Retina (tissue), 1 donor: ENCODE measurements around the gene NIBAN1.
"Not testable (repeated sequence)": the region's sequence is repeated elsewhere in the genome, so short reads cannot be mapped to it uniquely, and the experiment has no call there.

Experiments used
- DNase-seq: peaks from one replicate; pipeline ENCODE4 v3.0.0-alpha.2; 2016

Gene NIBAN1, protein sequence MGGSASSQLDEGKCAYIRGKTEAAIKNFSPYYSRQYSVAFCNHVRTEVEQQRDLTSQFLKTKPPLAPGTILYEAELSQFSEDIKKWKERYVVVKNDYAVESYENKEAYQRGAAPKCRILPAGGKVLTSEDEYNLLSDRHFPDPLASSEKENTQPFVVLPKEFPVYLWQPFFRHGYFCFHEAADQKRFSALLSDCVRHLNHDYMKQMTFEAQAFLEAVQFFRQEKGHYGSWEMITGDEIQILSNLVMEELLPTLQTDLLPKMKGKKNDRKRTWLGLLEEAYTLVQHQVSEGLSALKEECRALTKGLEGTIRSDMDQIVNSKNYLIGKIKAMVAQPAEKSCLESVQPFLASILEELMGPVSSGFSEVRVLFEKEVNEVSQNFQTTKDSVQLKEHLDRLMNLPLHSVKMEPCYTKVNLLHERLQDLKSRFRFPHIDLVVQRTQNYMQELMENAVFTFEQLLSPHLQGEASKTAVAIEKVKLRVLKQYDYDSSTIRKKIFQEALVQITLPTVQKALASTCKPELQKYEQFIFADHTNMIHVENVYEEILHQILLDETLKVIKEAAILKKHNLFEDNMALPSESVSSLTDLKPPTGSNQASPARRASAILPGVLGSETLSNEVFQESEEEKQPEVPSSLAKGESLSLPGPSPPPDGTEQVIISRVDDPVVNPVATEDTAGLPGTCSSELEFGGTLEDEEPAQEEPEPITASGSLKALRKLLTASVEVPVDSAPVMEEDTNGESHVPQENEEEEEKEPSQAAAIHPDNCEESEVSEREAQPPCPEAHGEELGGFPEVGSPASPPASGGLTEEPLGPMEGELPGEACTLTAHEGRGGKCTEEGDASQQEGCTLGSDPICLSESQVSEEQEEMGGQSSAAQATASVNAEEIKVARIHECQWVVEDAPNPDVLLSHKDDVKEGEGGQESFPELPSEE

DNA sequence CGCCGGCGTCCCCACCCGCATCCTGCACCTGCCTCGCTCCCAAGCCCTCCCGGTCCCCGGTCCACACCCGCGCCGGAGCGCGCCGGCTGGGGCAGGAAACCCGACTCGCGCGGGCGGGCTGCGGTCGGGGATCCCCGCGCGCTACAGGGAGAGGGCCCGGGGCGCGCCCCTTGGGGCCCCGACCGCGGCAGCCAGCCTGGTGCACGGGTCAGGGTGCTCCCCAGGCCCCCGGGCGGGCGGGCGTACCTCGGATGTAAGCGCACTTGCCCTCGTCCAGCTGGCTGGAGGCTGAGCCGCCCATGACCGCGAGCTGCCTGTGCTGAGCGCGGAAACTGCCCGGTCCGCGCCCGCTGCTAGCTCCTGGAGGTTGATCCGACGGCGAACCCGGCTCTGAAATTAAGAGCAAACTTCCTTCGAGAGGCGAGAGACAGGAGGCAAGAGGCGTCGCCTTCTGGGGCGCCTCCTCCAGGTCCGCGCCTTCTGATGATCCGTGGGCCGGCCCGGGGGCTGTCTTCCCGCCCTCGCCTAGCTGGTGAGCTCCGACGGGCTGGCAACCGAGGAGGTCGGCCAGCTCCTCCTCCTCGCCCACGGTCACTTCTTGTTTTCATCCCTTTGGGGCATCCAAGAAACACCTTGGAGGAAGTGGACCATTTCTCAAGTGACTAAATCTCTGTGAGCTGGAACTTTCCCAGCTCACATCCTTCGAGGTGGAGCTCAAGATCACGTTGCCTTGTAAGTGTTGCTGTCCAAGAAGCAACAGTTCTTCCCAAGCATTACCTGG lies at the start of gene NIBAN1:
NIBAN1 (minus strand) TSS at position 453 of the 781 bp plus-strand sequence; CDS start at position 301, 152 bp downstream.
- DNase-seq, result peak; percentile 71

DNA sequence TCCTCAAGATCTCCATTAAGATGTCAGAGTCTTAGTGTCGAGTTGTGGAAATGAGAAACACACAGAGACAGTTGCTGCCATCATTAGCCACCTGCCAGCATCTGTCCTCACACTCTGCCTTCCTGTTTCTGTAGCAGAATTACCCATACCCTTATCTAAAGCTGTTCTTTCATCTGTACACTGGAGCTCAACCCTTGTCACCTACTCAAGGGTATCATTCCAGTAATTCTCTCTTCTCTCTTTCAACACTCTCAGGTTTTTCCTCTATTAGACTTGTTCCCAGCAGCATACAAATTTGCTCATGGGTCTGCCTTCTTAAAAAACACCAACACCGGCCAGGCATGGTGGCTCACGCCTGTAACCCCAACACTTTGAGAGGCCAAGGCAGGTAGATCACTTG lies 43.7 kb upstream of the NIBAN1 start:
- no peak for DNase-seq

DNA sequence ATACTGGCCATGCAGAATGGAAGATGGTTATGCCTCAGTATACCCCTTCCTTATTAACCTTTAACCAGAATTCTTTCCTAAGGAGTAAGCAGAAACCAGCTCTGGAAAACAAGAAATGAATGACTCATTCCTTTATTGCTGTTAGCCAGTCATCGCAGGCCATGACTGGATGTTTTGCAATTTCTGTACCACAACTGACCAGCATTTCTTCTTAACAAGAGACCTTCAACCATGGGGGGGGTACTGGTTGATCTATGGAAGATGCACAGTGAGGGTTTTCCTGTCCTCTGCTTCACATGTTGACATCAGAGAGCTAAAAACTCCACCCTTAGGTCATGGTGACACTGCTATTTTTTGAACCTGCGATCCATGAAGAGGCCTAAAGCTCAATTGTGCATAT lies 43.0 kb upstream of the NIBAN1 start:
- no peak for DNase-seq

- DNase-seq, result no peak
These were observed 42.6 kb upstream of the NIBAN1 start for GRCh38 chr1:185016880-185017279.

- no peak for DNase-seq
These were observed 41.3 kb upstream of the NIBAN1 start for GRCh38 chr1:185015631-185016030.

DNA sequence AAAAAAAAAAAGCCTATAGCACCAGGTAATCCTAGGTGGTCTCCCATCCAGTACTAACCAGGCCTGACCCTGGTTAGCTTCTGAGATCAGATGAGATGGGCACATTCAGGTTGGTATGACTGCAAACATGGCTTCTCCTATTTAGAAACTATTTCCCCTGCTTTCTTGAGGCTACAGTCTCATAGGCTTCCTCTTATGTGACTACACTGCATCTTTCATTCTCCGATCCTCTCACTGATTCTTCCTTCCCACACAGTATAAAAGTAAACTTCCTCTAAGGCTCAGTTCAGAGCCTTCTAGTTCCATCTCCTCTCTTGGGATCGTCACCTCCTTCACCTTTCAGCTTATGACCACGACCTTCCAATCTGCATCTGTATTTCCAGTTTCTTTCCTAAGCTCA lies 40.6 kb upstream of the NIBAN1 start:
- DNase-seq, result no peak

DNA sequence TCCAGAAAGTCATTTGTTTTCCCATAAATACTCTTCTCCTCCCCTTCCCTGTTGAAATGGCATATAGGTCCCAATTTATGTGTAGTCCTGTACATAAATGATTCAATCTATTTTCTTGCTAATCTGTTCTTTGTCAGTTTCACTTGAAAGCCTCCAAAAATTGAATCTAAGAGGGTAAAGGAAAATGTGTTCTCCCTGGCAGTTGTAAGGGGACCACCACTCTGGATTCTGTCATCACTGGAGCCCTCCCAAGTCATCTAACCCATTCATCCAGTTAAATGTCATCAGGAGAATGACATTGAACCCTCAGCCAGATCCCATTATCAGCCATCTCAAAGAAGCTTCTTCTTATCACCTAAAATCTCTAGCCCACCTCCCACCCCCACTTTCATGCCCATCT lies 36.1 kb upstream of the NIBAN1 start:
- DNase-seq, result no peak

DNA sequence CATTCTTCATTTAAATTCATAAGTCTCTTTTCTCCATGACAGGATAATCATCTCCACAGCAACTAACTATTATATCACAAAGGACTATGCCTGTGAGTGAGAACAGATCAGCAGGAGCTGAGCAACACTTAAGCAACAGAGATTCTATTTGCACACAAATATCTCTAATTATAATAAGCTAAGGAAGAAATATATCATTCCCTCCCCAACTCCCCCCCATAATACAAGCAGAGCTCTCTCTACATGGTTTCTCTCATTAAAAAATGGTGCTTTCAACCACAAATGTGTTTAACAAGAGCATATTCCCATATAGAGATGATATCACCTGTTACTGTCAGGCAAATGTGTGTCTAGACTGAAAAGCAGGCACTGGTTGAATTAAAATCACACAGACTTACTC lies 34.5 kb upstream of the NIBAN1 start:
- DNase-seq, result no peak

GRCh38 chr1:185001312-185001880 lies 27.1 kb upstream of the NIBAN1 start:
- DNase-seq, result not testable (repeated sequence)

- DNase-seq, result not testable (repeated sequence)
These were observed 25.7 kb upstream of the NIBAN1 start for GRCh38 chr1:184999974-185000373.

DNA sequence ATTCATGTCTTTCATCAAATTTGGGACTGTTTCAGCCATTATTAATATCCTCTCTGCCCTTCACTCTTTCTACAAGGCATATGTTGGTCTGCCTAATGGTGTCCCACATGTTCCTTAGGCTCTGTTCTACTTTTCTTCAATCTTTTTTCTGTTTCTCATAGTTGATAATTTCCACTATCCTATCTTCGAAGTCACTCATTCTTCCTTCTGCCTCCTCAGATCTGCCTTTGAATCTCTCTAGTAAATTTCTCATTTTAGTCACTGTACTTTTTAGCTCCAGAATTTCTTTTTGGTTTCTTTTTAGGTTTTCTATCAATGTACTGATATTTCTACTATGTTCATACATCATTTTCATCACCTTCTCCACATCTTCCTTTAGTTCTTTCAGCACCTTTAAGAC lies 20.0 kb upstream of the NIBAN1 start:
- no peak for DNase-seq

DNA sequence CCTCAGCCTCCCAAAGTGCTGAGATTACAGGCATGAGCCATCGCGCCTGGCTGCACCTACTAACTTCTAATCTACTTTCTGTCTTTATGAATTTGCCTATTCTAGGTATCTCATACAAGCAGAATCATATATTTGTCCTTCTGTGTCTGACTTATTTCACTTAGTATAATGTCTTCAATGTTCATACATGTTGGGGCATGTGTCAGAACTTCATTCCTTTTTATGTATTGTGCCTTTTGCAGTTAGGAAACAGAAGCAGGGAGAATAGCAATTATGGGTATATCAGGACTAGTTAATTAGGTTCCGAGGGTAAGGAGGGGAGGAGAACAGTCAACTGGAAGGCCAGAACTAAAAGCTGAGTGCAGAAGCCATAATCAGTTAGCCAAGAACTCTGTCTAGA lies 18.0 kb upstream of the NIBAN1 start:
- no peak for DNase-seq

DNA sequence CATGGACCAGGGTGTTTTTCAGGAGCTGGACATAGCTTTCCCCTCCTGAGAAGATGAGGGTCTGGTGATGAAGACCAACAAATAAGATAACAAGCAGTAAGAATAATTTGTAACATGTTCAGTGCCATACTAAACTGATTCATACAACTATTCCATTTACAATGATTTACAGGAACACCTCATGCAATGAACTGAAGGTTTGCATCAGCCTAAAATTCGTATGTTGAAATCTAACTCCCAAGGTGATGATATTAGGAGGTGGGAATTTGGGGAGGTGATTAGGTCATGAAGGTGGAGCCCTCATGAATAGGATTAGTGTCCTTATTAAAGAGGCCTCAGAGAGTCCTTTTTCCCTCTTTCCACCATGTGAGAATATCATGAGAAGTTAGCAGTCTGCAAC lies 15.9 kb upstream of the NIBAN1 start:
- no peak for DNase-seq

DNA sequence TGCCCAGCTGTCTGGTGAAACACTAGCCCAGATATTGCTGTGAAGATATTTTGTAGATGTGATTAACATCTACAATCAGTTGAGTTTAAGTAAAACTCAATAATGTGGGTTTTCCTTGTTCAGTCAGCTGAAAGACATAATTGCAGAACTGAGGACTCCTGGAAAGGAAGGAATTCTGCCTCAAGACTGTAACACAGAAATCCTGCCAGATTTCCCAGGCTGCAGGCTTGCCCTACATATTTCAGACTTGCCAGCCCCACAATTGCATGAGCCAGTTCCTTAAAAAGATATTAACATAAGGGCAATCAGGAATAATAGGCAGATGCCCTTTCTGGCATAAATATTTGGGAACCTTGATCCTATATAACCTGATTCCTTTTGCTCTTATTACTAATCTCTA lies 14.2 kb upstream of the NIBAN1 start:
- no peak for DNase-seq

- no peak for DNase-seq
These were observed 13.4 kb upstream of the NIBAN1 start for GRCh38 chr1:184987696-184988095.

GRCh38 chr1:184986250-184986649 lies 11.9 kb upstream of the NIBAN1 start:
- DNase-seq, result no peak

DNA sequence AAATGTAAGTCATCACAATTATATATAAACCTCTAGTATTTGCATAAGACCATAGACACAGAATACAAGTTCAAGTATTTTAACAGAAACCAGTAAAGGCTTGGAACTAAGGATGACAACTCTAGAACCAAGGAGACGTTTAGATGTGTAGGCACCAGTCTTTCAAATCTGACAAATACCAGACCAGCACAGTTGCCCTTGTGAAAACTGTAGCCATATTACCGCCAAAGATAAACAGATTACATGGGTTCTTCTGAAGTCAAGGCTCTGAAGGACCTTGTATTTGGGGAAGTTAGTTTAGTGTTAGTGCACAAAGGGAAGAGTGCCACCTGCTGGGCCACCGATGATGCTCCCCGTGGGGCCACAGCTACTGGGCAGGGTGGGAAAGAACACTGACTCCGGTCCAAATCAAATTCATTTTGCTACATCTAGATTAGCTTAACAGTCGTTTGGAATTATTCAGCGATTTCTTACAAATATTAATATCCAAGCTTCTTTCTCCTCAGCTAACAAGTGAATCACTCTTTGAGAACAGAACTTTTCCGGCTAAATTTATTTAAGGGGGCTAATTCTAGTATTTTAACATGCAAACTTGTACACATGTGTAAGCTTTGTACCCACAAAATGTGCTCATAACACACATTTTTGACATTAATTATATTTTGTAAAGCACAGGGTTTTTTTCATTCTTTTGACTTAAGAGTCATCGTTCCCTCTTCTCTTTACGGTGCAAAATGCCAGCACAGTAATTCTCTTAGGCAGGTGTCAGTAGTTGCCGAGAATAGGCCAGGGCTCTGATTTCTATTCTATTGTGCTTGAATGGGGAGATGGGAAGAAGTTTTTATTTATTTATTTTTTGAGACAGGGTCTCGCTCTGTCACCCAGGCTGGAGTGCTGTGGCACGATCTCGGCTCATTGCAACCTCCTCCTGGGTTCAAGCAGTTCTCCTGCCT lies 8.0 kb upstream of the NIBAN1 start:
- DNase-seq, result peak; percentile 30

- DNase-seq, result no peak
These were observed 6.4 kb upstream of the NIBAN1 start for GRCh38 chr1:184980726-184981125.

- DNase-seq, result no peak
These were observed 1.0 kb upstream of the NIBAN1 start for GRCh38 chr1:184975208-184975870.

DNA sequence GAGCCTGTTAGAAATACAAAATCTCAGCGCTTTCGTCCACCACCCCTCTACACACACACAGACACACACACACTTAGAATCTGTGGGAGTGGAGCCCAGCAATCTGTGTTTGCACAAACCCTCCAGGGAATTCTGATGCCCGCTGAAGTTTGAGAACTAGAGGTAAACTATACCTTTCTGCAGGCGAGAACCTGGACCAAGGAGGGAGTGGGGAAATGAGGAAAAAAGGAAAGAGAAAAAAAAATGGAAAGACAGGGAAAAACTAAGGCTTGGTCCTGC lies 468 bp upstream of the NIBAN1 start:
- no peak for DNase-seq
